Measurements from ENCODE around the gene SNX17.

- TF ChIP-seq, protein P1, sequence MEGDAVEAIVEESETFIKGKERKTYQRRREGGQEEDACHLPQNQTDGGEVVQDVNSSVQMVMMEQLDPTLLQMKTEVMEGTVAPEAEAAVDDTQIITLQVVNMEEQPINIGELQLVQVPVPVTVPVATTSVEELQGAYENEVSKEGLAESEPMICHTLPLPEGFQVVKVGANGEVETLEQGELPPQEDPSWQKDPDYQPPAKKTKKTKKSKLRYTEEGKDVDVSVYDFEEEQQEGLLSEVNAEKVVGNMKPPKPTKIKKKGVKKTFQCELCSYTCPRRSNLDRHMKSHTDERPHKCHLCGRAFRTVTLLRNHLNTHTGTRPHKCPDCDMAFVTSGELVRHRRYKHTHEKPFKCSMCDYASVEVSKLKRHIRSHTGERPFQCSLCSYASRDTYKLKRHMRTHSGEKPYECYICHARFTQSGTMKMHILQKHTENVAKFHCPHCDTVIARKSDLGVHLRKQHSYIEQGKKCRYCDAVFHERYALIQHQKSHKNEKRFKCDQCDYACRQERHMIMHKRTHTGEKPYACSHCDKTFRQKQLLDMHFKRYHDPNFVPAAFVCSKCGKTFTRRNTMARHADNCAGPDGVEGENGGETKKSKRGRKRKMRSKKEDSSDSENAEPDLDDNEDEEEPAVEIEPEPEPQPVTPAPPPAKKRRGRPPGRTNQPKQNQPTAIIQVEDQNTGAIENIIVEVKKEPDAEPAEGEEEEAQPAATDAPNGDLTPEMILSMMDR (IDR thresholded peaks at IDR 0.05): no peak
- TF ChIP-seq EP300 (IDR thresholded peaks at IDR 0.05): no peak
Measured at GRCh38 chr2:27398962-27399361, 28.5 kb downstream of the SNX17 start.

All from esophagus muscularis mucosa (tissue), 3 donors.